Esophagus (tissue), 2 donors: ENCODE measurements around the gene FNTB. TPM values are rescaled to one million over a fixed set of nuclear protein-coding genes. Genes with fewer than 3 reads are reported as not detected.
"Not testable (repeated sequence)": the region's sequence is repeated elsewhere in the genome, so short reads cannot be mapped to it uniquely, and the experiment has no call there.

Experiments
- H3K27ac ChIP-seq, 2 donors: one replicate each; pipeline ENCODE4 v1.5.1; 2013; ENCODE audit warnings: low read depth in 2 of 2, mild to moderate bottlenecking in 2 of 2, inconsistent platforms in 1 of 2, low read length in 1 of 2, moderate library complexity in 1 of 2
- H3K27me3 ChIP-seq, 2 donors: one replicate each; pipeline ENCODE4 v1.6.1; 2013; ENCODE audit warnings: low read length in 2 of 2, control low read depth in 1 of 2, mild to moderate bottlenecking in 1 of 2; ENCODE audit not compliant: insufficient read depth in 2 of 2, control insufficient read depth in 1 of 2
- H3K36me3 ChIP-seq, 2 donors: one replicate each; pipeline ENCODE4 v1.6.1; 2013; ENCODE audit warnings: low read length in 1 of 2; ENCODE audit not compliant: control insufficient read depth in 2 of 2, insufficient read depth in 2 of 2
- H3K4me1 ChIP-seq, 2 donors: one replicate each; pipeline ENCODE4 v1.6.1; 2013; ENCODE audit warnings: low read length in 1 of 2; ENCODE audit not compliant: control insufficient read depth in 2 of 2, insufficient read depth in 2 of 2
- H3K4me3 ChIP-seq, 2 donors: one replicate each; pipeline ENCODE4 v1.5.1; 2013; ENCODE audit warnings: low read length in 2 of 2, mild to moderate bottlenecking in 2 of 2, low read depth in 1 of 2, moderate library complexity in 1 of 2
- H3K9me3 ChIP-seq, 2 donors: one replicate each; pipeline ENCODE4 v1.6.1; 2013; ENCODE audit warnings: mild to moderate bottlenecking in 2 of 2, low read depth in 1 of 2, low read length in 1 of 2, moderate library complexity in 1 of 2; ENCODE audit not compliant: control insufficient read depth in 2 of 2, insufficient read depth in 1 of 2
- WGBS, 2 donors: extraction: QIAGEN DNeasy Blood & Tissue Kit; methylation state at CpG; one replicate each; pipeline ENCODE4 v1.1.7; 2013; 5-methylcytosine and 5-hydroxymethylcytosine counted together
- polyA plus RNA-seq, 2 donors: library from polyadenylated mRNA; stranded (reverse); fragments of 200-250 nt; gene quantifications; one replicate each; pipeline ENCODE4 v1.2.3, GENCODE V29; 2013
- donor health status: healthy with polysubstance abuse.
- donor health status: Bipolar disorder and iron deficiency.

The FNTB gene
- polyA plus RNA-seq, 2 donors = 13.3 to 14.6 TPM

GRCh38 chr14:65025818-65026217 is 39.1 kb downstream of the FNTB start:
- Histone ChIP-seq H3K27ac (peak overlapping the region; percentile 64 to 98), H3K36me3 (peaks cover 3 to 5% of the 10 kb centered on the region in 2 donors), H3K27me3 (no peaks in the 10 kb centered on the region), H3K4me3 (no peak overlapping the region), H3K4me1 (no peaks in the 10 kb centered on the region), H3K9me3 (no peaks in the 10 kb centered on the region)
- WGBS, 2 donors = 54 to 60% methylated on average over 6 of the region's 6 CpGs

- H3K9me3 ChIP-seq = no peaks in the 10 kb centered on the region
- no peaks in the 10 kb centered on the region for H3K27me3 ChIP-seq
- no peak overlapping the region for H3K4me3 ChIP-seq
- no peaks in the 10 kb centered on the region for H3K4me1 ChIP-seq
- 66 to 78% methylated on average over 9 of the region's 9 CpGs for WGBS, 2 donors
- H3K27ac ChIP-seq = peak overlapping the region; percentile 73 to 98
- H3K36me3 ChIP-seq = peaks cover 3 to 5% of the 10 kb centered on the region in 2 donors
Measured at GRCh38 chr14:65026526-65026925, 39.8 kb downstream of the FNTB start.

- H3K36me3 ChIP-seq = peaks cover 3% of the 10 kb centered on the region in 2 donors
- H3K27me3 ChIP-seq = no peaks in the 10 kb centered on the region
- 91 to 93% methylated on average over 11 of the region's 11 CpGs for WGBS, 2 donors
- no peak overlapping the region for H3K4me3 ChIP-seq
- no peaks in the 10 kb centered on the region for H3K9me3 ChIP-seq
- peak overlapping the region; percentile 73 to 94 for H3K27ac ChIP-seq
- no peaks in the 10 kb centered on the region for H3K4me1 ChIP-seq
Measured at GRCh38 chr14:65027127-65027799, 40.6 kb downstream of the FNTB start.

GRCh38 chr14:65028937-65029336 is 42.2 kb downstream of the FNTB start:
- no peaks in the 10 kb centered on the region for H3K27me3 ChIP-seq
- peak overlapping the region in 1 of 2 donors; percentile 22 for H3K27ac ChIP-seq
- no peaks in the 10 kb centered on the region for H3K4me1 ChIP-seq
- peaks cover 3 to 8% of the 10 kb centered on the region in 2 donors for H3K36me3 ChIP-seq
- H3K9me3 ChIP-seq = no peaks in the 10 kb centered on the region
- WGBS, 2 donors = 64 to 70% methylated on average over 3 of the region's 3 CpGs
- H3K4me3 ChIP-seq = no peak overlapping the region

- H3K27me3 ChIP-seq, H3K4me1 ChIP-seq, H3K4me3 ChIP-seq, H3K36me3 ChIP-seq, H3K27ac ChIP-seq, H3K9me3 ChIP-seq: not testable (repeated sequence)
- 95 to 96% methylated on average over 10 of the region's 10 CpGs for WGBS, 2 donors
Measured at GRCh38 chr14:65031321-65031720, 44.6 kb downstream of the FNTB start.

- H3K4me3 ChIP-seq = no peak overlapping the region
- H3K4me1 ChIP-seq = no peaks in the 10 kb centered on the region
- peaks cover 3 to 8% of the 10 kb centered on the region in 2 donors for H3K36me3 ChIP-seq
- no peaks in the 10 kb centered on the region for H3K9me3 ChIP-seq
- 88 to 96% methylated on average over 11 of the region's 11 CpGs for WGBS, 2 donors
- H3K27me3 ChIP-seq = no peaks in the 10 kb centered on the region
- no peak overlapping the region for H3K27ac ChIP-seq
Measured at GRCh38 chr14:65032319-65032718, 45.6 kb downstream of the FNTB start.

GRCh38 chr14:65033181-65033580 is 46.5 kb downstream of the FNTB start:
- 94 to 96% methylated on average over 3 of the region's 3 CpGs for WGBS, 2 donors
- no peak overlapping the region for H3K4me3 ChIP-seq
- no peaks in the 10 kb centered on the region for H3K27me3 ChIP-seq
- no peaks in the 10 kb centered on the region for H3K9me3 ChIP-seq
- no peaks in the 10 kb centered on the region for H3K4me1 ChIP-seq
- H3K27ac ChIP-seq = no peak overlapping the region
- peaks cover 0 to 6% of the 10 kb centered on the region in 2 donors for H3K36me3 ChIP-seq

- WGBS, 2 donors = 88% methylated on average over 4 of the region's 4 CpGs
- H3K27me3 ChIP-seq = no peaks in the 10 kb centered on the region
- no peaks in the 10 kb centered on the region for H3K9me3 ChIP-seq
- H3K36me3 ChIP-seq = peaks cover 0 to 6% of the 10 kb centered on the region in 2 donors
- H3K27ac ChIP-seq = no peak overlapping the region
- no peaks in the 10 kb centered on the region for H3K4me1 ChIP-seq
- H3K4me3 ChIP-seq = no peak overlapping the region
Measured at GRCh38 chr14:65034021-65034420, 47.3 kb downstream of the FNTB start.

GRCh38 chr14:65035049-65035448 is 48.4 kb downstream of the FNTB start:
- no peaks in the 10 kb centered on the region for H3K27me3 ChIP-seq
- H3K4me3 ChIP-seq = no peak overlapping the region
- H3K27ac ChIP-seq = peak overlapping the region; percentile 10 to 34
- no peaks in the 10 kb centered on the region for H3K4me1 ChIP-seq
- H3K36me3 ChIP-seq = peaks cover 0 to 6% of the 10 kb centered on the region in 2 donors
- WGBS, 2 donors = 41 to 49% methylated on average over 4 of the region's 4 CpGs
- H3K9me3 ChIP-seq = no peaks in the 10 kb centered on the region

- peaks cover 3 to 11% of the 10 kb centered on the region in 2 donors for H3K36me3 ChIP-seq
- H3K9me3 ChIP-seq = no peaks in the 10 kb centered on the region
- H3K4me1 ChIP-seq = no peaks in the 10 kb centered on the region
- H3K27ac ChIP-seq = no peak overlapping the region
- no peaks in the 10 kb centered on the region for H3K27me3 ChIP-seq
- H3K4me3 ChIP-seq = no peak overlapping the region
- 91 to 96% methylated on average over 2 of the region's 2 CpGs for WGBS, 2 donors
Measured at GRCh38 chr14:65038966-65039365, 52.3 kb downstream of the FNTB start.
